Tibial artery (tissue), 4 donors: ENCODE data around the gene CR1.
A peak's percentile ranks its signal among the peaks of the same experiment; 100 is the strongest.
"Not testable (repeated sequence)": the region's sequence is repeated elsewhere in the genome, so short reads cannot be mapped to it uniquely, and the experiment has no call there.

ENCODE experiments used
- DNase-seq, 2 donors: peaks; one replicate each; pipeline ENCODE4 v3.0.0-alpha.2; 2019
- H3K27ac ChIP-seq, 2 donors: fragments of 200-600 bp; sonication (generic) in 1 of 2; 1 replicate in 1 of 2; 2 replicates in 1 of 2; pipeline ENCODE4 v1.5.1; 2018 to 2019; ENCODE audit warnings: mild to moderate bottlenecking in 1 of 2
- H3K27me3 ChIP-seq, 2 donors: fragments of 200-600 bp; sonication (generic) in 1 of 2; one replicate each; pipeline versions ENCODE4 v1.5.1 to v1.6.0; 2016 to 2019
- H3K36me3 ChIP-seq, 3 donors: fragments of 200-600 bp; sonication (generic) in 2 of 3; one replicate each; pipeline ENCODE4 v1.5.1; 2016 to 2019; ENCODE audit warnings: mild to moderate bottlenecking in 2 of 3
- H3K4me1 ChIP-seq, 4 donors: fragments of 200-600 bp; sonication (generic) in 2 of 4; 1 replicate in 3 of 4; 2 replicates in 1 of 4; pipeline ENCODE4 v1.5.1; 2016 to 2019
- H3K4me3 ChIP-seq, 2 donors: fragments of 200-600 bp; sonication (generic) in 1 of 2; 1 replicate in 1 of 2; 2 replicates in 1 of 2; pipeline ENCODE4 v1.5.1; 2018 to 2019; ENCODE audit warnings: mild to moderate bottlenecking in 2 of 2
- H3K9me3 ChIP-seq, 3 donors: fragments of 200-600 bp; sonication (generic) in 1 of 3; one replicate each; pipeline ENCODE4 v1.5.1; 2016 to 2019
- intact Hi-C: fragments of 100-400 bp; cut with DNase I; formaldehyde crosslinking; loops from one replicate; pipeline ENCODE4 v1.15.0; 2023; ENCODE audit warnings: low total_unique reads
- TF ChIP-seq, protein P1 (sequence below), 2 experiments: fragments of 200-600 bp in 1 of 2; fragments of 450-650 bp in 1 of 2; IDR thresholded peaks; one replicate each; pipeline ENCODE4 v1.5.1; 2017 to 2019; ENCODE audit warnings: antibody characterized with exemption in 2 of 2, mild to moderate bottlenecking in 1 of 2, moderate library complexity in 1 of 2

The CR1 gene

DNA sequence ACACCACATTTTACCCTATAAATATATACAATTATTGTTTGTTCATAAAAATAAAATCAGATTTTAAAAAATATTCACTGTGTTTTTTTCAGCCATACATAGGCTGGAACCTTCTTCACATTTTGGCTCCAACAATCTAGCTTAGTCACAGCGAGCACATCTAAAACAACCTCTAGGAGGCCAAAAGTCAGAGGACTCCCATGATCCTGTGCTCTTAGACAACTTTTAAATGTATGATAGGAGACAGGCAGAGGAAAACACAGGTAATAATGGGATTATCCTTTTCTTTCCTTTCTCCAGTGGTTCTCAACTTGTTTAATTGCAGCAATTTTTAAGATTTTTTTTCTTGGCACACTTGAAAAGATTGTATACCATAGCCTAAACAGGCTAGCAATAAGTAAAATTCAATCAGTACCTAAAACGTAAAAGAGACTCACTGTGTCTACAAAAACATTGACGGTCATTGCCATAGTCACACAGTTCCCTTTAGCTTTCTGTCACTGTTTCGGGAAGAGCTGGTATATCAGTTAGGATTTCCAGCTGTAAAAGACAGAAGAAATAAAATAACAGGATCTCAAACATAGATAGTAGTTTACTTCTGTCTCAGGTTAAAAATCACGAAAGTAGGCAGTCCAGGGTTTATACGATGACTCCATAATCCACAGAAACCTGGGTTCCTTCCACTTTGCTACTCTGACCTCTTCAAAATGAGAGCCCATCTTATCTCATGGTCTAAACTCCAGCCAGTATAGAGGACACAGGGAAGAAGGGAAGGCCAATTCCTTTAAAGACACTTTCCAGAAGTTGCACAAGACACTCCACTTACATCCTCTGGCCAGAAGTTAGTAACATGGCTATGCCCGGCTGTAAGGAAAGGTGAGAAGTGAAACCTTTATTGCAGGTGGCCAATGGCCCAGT is 109.7 kb downstream of the CR1 start:
- TF ChIP-seq, protein P1, sequence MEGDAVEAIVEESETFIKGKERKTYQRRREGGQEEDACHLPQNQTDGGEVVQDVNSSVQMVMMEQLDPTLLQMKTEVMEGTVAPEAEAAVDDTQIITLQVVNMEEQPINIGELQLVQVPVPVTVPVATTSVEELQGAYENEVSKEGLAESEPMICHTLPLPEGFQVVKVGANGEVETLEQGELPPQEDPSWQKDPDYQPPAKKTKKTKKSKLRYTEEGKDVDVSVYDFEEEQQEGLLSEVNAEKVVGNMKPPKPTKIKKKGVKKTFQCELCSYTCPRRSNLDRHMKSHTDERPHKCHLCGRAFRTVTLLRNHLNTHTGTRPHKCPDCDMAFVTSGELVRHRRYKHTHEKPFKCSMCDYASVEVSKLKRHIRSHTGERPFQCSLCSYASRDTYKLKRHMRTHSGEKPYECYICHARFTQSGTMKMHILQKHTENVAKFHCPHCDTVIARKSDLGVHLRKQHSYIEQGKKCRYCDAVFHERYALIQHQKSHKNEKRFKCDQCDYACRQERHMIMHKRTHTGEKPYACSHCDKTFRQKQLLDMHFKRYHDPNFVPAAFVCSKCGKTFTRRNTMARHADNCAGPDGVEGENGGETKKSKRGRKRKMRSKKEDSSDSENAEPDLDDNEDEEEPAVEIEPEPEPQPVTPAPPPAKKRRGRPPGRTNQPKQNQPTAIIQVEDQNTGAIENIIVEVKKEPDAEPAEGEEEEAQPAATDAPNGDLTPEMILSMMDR (IDR thresholded peaks at IDR 0.05): no peak
- no peak overlapping the region for H3K4me3 ChIP-seq
- H3K27me3 ChIP-seq: no peaks in the 10 kb centered on the region
- H3K4me1 ChIP-seq: no peaks in the 10 kb centered on the region
- no peaks in the 10 kb centered on the region for H3K9me3 ChIP-seq
- no peak for DNase-seq
- intact Hi-C loops: no loop called here
- H3K36me3 ChIP-seq: no peaks in the 10 kb centered on the region
- no peak overlapping the region for H3K27ac ChIP-seq

DNA sequence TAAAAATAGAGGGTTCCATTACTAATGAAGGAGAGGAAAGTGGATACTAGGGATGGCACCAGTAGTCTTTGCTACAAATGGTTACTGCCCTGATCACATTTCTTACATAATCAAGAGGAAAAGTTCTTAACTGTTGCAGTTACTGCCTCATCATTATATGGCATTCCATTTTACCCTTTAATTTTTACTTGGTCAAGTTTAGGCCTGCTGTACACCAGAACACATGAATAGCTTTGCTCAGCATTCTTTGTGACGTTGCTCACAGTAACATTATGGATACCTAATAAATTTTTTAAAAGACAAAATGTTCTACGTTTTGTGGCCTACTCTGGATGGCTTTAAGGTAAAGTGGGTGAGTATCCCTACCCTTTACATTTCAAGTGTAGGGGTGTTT is 110.4 kb downstream of the CR1 start:
- Histone ChIP-seq H3K4me1 (no peaks in the 10 kb centered on the region), H3K4me3 (no peak overlapping the region), H3K36me3 (no peaks in the 10 kb centered on the region), H3K27me3 (no peaks in the 10 kb centered on the region), H3K9me3 (no peaks in the 10 kb centered on the region), H3K27ac (no peak overlapping the region)
- TF ChIP-seq, protein P1 (IDR thresholded peaks at IDR 0.05): no peak
- no peak for DNase-seq
- intact Hi-C loops: no loop called here

DNA sequence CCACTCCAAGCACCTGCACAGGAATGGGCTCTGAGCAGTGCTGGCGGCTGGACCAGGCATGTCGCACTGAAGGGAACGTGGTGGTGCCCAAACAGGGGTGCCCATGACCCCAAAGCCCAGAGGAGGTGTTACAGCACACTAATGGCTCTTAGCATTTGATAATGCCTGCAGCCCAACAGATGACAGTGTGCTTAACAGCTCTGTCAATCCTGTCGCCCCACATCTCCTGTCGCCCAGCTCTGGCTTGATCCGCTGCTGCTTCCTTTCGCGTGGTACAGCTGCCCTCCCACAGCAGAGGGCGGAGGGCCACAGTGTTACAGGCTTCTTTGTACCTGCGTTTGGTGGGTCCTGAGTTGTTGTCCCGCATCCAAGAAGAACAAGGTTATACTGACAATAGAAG is 116.8 kb downstream of the CR1 start:
- Histone ChIP-seq H3K27ac (no peak overlapping the region), H3K27me3 (no peaks in the 10 kb centered on the region), H3K9me3 (no peaks in the 10 kb centered on the region), H3K4me1 (no peaks in the 10 kb centered on the region), H3K36me3 (no peaks in the 10 kb centered on the region), H3K4me3 (no peak overlapping the region)
- TF ChIP-seq, protein P1 (IDR thresholded peaks at IDR 0.05): no peak
- no peak for DNase-seq
- intact Hi-C loops: no loop called here

DNA sequence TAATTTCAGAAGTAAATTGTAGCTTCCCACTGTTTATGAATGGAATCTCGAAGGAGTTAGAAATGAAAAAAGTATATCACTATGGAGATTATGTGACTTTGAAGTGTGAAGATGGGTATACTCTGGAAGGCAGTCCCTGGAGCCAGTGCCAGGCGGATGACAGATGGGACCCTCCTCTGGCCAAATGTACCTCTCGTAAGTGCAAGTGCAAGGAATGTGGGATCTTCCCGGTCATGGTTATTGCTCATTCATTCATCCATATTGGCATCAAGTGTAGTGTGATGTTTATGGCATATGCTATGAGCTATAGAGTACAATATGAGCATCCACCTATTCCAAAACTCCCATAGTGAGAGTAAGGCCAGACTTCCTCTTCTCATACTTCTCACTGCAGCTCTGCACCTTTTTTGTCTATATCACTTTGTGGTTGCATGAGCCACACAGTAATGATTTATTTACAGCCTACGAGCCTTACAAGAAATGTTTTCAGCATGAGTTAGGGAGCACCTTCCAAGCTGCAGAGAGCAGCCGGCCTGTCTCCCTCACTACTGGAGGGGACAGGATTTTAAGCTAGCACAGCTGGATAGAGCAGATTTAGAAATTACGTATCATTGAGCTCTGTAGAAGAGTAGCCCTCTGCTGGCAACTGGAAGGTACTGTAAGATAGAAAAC is 124.0 kb downstream of the CR1 start:
- no peak for DNase-seq
- TF ChIP-seq, protein P1 (IDR thresholded peaks at IDR 0.05): peak; percentile 39 to 69
- H3K36me3 ChIP-seq: no peaks in the 10 kb centered on the region

DNA sequence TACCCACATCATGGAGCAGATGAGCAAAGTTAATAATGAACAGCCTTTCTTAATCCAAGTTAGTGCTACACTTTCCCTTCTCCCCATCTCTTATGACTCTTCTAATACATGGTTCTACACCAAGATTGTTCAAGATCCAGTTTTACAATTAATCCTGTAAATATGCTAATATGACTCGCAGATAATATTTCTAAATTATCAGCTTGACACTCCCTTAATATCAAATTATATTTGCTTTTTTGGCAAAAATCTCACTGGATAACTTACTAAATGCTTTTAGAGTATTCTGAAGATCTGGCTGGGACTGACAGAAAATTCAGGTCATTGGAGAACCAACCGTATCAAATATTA is 124.6 kb downstream of the CR1 start:
- Histone ChIP-seq H3K9me3 (no peaks in the 10 kb centered on the region), H3K4me3 (no peak overlapping the region), H3K36me3 (no peaks in the 10 kb centered on the region), H3K4me1 (no peaks in the 10 kb centered on the region), H3K27me3 (no peaks in the 10 kb centered on the region), H3K27ac (no peak overlapping the region)
- intact Hi-C loops: no loop called here
- TF ChIP-seq, protein P1 (IDR thresholded peaks at IDR 0.05): no peak
- DNase-seq: no peak

More for the DNA sequence above, 124.0 kb downstream of the CR1 start:
- no peak overlapping the region for H3K4me3 ChIP-seq
- no peaks in the 10 kb centered on the region for H3K4me1 ChIP-seq
- H3K27ac ChIP-seq: no peak overlapping the region
- intact Hi-C loops: no loop called here
- no peaks in the 10 kb centered on the region for H3K9me3 ChIP-seq
- no peaks in the 10 kb centered on the region for H3K27me3 ChIP-seq

DNA sequence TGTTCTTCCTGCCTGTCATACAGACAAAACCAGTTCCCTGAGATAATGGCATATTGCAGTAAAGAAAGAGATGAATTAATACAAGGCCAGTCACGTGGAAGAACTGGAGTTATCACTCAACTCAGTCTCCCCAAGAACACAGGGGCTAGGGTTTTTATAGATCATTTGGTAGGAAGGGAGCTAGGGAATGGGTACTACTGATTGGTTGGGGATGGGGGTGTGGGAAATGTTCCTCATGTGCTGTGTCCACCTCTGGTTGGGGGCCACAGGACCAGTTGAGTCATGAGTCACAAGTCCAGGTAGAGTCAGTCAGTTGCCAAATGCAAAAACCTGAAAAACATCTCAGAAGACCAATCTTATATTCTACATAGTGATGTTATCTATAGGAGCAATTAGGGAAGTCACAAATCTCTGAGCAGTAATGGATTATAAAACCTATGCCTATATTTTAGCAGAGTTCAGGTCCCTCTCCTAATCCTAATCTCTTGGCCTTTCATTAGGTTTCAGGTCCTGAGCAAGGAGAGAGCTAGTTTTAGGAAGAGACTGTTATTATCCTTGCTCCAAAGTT is 129.6 kb downstream of the CR1 start:
- H3K27me3 ChIP-seq, intact Hi-C loops, H3K4me3 ChIP-seq, H3K27ac ChIP-seq, H3K4me1 ChIP-seq, H3K36me3 ChIP-seq, DNase-seq, H3K9me3 ChIP-seq: not testable (repeated sequence)
